HCT116 (cell line): ENCODE data around the gene LMOD1. TPM values are rescaled to one million over a fixed set of nuclear protein-coding genes. Genes with fewer than 3 reads are reported as not detected.

Experiments used
- ATAC-seq: fragments of 200-7000 bp; cut with Tn5 transposase; 2 replicates; pipeline ENCODE4 v1.9.1; 2020; ENCODE audit warnings: mild to moderate bottlenecking, moderate library complexity
- BruUV-seq: library from RNA; stranded (reverse); fragments of 400-500 nt; replicated peaks from 2 replicates; lab custom pipeline; 2021; lab: Mats Ljungman, UMichigan
- CTCF ChIA-PET: fragments of 300-600 bp; sonication (Branson Sonifier 250); formaldehyde crosslinking; loops from one replicate; lab custom pipeline; 2021; ENCODE audit warnings: antibody characterized with exemption; lab: Charles Lee
- POLR2A ChIA-PET: fragments of 300-600, 350-600 bp; sonication (Branson Sonifier 250); formaldehyde crosslinking; loops from one replicate; lab custom pipeline; 2021; ENCODE audit warnings: antibody characterized with exemption; lab: Charles Lee
- RAD21 ChIA-PET, 2 experiments: fragments of 300-600 bp; sonication (Branson Sonifier 250); formaldehyde crosslinking; loops; one replicate each; lab custom pipeline; 2023; ENCODE audit warnings: low total read pairs in 2 of 2; ENCODE audit not compliant: uncharacterized antibody in 2 of 2, unreplicated experiment in 2 of 2, low non-redundant PET in 1 of 2; lab: Charles Lee
- DNase-seq: peaks from one replicate; pipeline ENCODE4 v3.0.0-alpha.2; 2010; ENCODE audit warnings: low read depth, low spot score
- H2AFZ ChIP-seq: fragments of 200-600 bp; shearing (Covaris generic), sonication (generic); 2 replicates; pipeline ENCODE4 v1.6.1; 2017; ENCODE audit warnings: low read depth, mixed run types, mixed read lengths, antibody characterized with exemption, low read length; ENCODE audit not compliant: poor library complexity, severe bottlenecking
- H3K27ac ChIP-seq: 2 replicates; pipeline ENCODE4 v1.5.1; 2012; ENCODE audit warnings: low read depth, low read length
- H3K27me3 ChIP-seq: fragments of 200-600 bp; sonication (generic); 2 replicates; pipeline ENCODE4 v1.6.1; 2016; ENCODE audit warnings: mixed run types, low read length, mixed read lengths; ENCODE audit not compliant: insufficient read depth
- H3K36me3 ChIP-seq, 2 experiments: fragments of 200-500 bp in 1 of 2; fragments of 200-600 bp in 1 of 2; sonication (Bioruptor generic) in 1 of 2; sonication (generic) in 1 of 2; 2 replicates each; pipeline versions ENCODE4 v1.5.1 to v1.6.1; 2014 to 2016; ENCODE audit warnings: low read length in 2 of 2, inconsistent platforms in 1 of 2, mixed read lengths in 1 of 2, mixed run types in 1 of 2; ENCODE audit not compliant: insufficient read depth in 2 of 2, control insufficient read depth in 1 of 2
- H3K4me1 ChIP-seq, 2 experiments: fragments of 200-600 bp in 1 of 2; sonication (generic) in 1 of 2; 2 replicates each; pipeline versions ENCODE4 v1.5.1 to v1.6.1; 2012 to 2017; ENCODE audit warnings: low read length in 2 of 2, inconsistent platforms in 1 of 2, mild to moderate bottlenecking in 1 of 2, mixed read lengths in 1 of 2, mixed run types in 1 of 2, moderate library complexity in 1 of 2; ENCODE audit not compliant: insufficient read depth in 2 of 2, control insufficient read depth in 1 of 2
- H3K4me2 ChIP-seq: fragments of 200-600 bp; sonication (generic); 2 replicates; pipeline ENCODE4 v1.6.1; 2017; ENCODE audit warnings: mixed run types, low read length, mixed read lengths
- H3K4me3 ChIP-seq, 2 experiments: fragments of 200-600 bp in 1 of 2; sonication (generic) in 1 of 2; replicated peaks in 1 of 2; 2 replicates each; pipeline ENCODE4 v1.5.1; 2011 to 2016; ENCODE audit warnings: low read length in 2 of 2, control low read depth in 1 of 2, low read depth in 1 of 2, mild to moderate bottlenecking in 1 of 2, mixed read lengths in 1 of 2, mixed run types in 1 of 2
- H3K79me2 ChIP-seq: fragments of 200-600 bp; sonication (generic); 2 replicates; pipeline ENCODE4 v1.6.1; 2017; ENCODE audit warnings: mild to moderate bottlenecking, mixed run types, low read length, moderate library complexity, mixed read lengths; ENCODE audit not compliant: insufficient read depth
- H3K9ac ChIP-seq: fragments of 200-600 bp; sonication (generic); 2 replicates; pipeline ENCODE4 v1.6.1; 2016; ENCODE audit warnings: low read length, mixed read lengths
- H3K9me2 ChIP-seq: fragments of 200-600 bp; sonication (generic), shearing (Covaris generic); 2 replicates; pipeline ENCODE4 v1.6.1; 2017; ENCODE audit warnings: mixed run types, mild to moderate bottlenecking, moderate library complexity; ENCODE audit not compliant: insufficient read depth
- H3K9me3 ChIP-seq, 2 experiments: fragments of 200-500 bp in 1 of 2; fragments of 200-600 bp in 1 of 2; sonication (Bioruptor generic) in 1 of 2; sonication (generic) in 1 of 2; 2 replicates each; pipeline ENCODE4 v1.6.1; 2014 to 2017; ENCODE audit warnings: low read length in 2 of 2, mixed read lengths in 2 of 2, inconsistent platforms in 1 of 2, low read depth in 1 of 2, mild to moderate bottlenecking in 1 of 2, mixed run types in 1 of 2, moderate library complexity in 1 of 2; ENCODE audit not compliant: control insufficient read depth in 1 of 2, insufficient read depth in 1 of 2
- H4K20me1 ChIP-seq: fragments of 200-600 bp; sonication (generic), shearing (Covaris generic); 2 replicates; pipeline ENCODE4 v1.6.1; 2017; ENCODE audit warnings: mixed run types, mild to moderate bottlenecking, moderate library complexity; ENCODE audit not compliant: insufficient read depth
- ATF3 ChIP-seq: IDR thresholded peaks from 2 replicates; pipeline ENCODE4 v1.6.1; 2012
- CBX3 ChIP-seq: IDR thresholded peaks from 2 replicates; pipeline ENCODE4 v1.6.1; 2012; ENCODE audit warnings: low read depth
- CTCF ChIP-seq, 3 experiments: fragments of 200-600 bp in 1 of 3; sonication (generic) in 1 of 3; IDR thresholded peaks in 2 of 3; conservative IDR thresholded peaks in 1 of 3; 2 replicates each; pipeline ENCODE4 v1.5.1; 2012 to 2017; ENCODE audit warnings: low read depth in 2 of 3, low read length in 2 of 3, antibody characterized with exemption in 1 of 3, borderline replicate concordance in 1 of 3, control low read depth in 1 of 3, mild to moderate bottlenecking in 1 of 3, mixed read lengths in 1 of 3, mixed run types in 1 of 3, moderate library complexity in 1 of 3; ENCODE audit not compliant: insufficient read depth in 1 of 3
- ELF1 ChIP-seq: IDR thresholded peaks from 2 replicates; pipeline ENCODE4 v1.6.1; 2012; ENCODE audit warnings: low read depth, borderline replicate concordance
- EZH2phosphoT487 ChIP-seq: fragments of 200-600 bp; IDR thresholded peaks from 2 replicates; pipeline ENCODE4 v1.6.1; 2018; ENCODE audit warnings: antibody characterized with exemption, borderline replicate concordance
- FOSL1 ChIP-seq: IDR thresholded peaks from 2 replicates; pipeline ENCODE4 v1.6.1; 2012; ENCODE audit warnings: low read depth
- JUND ChIP-seq: IDR thresholded peaks from 2 replicates; pipeline ENCODE4 v1.6.1; 2012
- MAX ChIP-seq: IDR thresholded peaks from 2 replicates; pipeline ENCODE4 v1.6.1; 2012
- POLR2A ChIP-seq: IDR thresholded peaks from 2 replicates; pipeline ENCODE4 v1.7.0; 2011; ENCODE audit warnings: borderline replicate concordance; ENCODE audit not compliant: insufficient read depth, insufficient read length; ENCODE audit errors: extremely low read depth
- POLR2AphosphoS5 ChIP-seq: IDR thresholded peaks from 2 replicates; pipeline ENCODE4 v1.6.1; 2011; ENCODE audit warnings: mild to moderate bottlenecking, low read depth, low read length, moderate library complexity
- RAD21 ChIP-seq: IDR thresholded peaks from 2 replicates; pipeline ENCODE4 v1.6.1; 2012; ENCODE audit warnings: low read depth, mild to moderate bottlenecking
- SIN3A ChIP-seq: IDR thresholded peaks from 2 replicates; pipeline ENCODE4 v1.6.1; 2012; ENCODE audit warnings: low read depth
- SP1 ChIP-seq: IDR thresholded peaks from 2 replicates; pipeline ENCODE4 v1.6.1; 2012; ENCODE audit warnings: low read depth
- YY1 ChIP-seq: IDR thresholded peaks from 2 replicates; pipeline ENCODE4 v1.6.1; 2011; ENCODE audit warnings: low read length, low read depth, moderate library complexity, mild to moderate bottlenecking; ENCODE audit not compliant: insufficient replicate concordance; ENCODE audit errors: extremely low read depth
- ZBTB33 ChIP-seq: IDR thresholded peaks from 2 replicates; pipeline ENCODE4 v1.6.1; 2011; ENCODE audit warnings: mild to moderate bottlenecking, low read length, moderate library complexity; ENCODE audit not compliant: insufficient replicate concordance; ENCODE audit errors: extremely low read depth
- ZFX ChIP-seq: fragments of 450-650 bp; IDR thresholded peaks from 2 replicates; pipeline ENCODE4 v1.6.1; 2017
- ZNF274 ChIP-seq: fragments of 200-500 bp; sonication (Bioruptor generic); IDR thresholded peaks from 2 replicates; pipeline ENCODE4 v1.6.1; 2014; ENCODE audit warnings: mild to moderate bottlenecking, low read depth, low read length, inconsistent platforms
- intact Hi-C: fragments of 100-400 bp; cut with micrococcal nuclease; formaldehyde crosslinking; loops from 2 replicates; pipeline ENCODE4 v1.10.0; 2022
- total RNA-seq: library from RNA; stranded (reverse); gene quantifications from one replicate; pipeline ENCODE4 v1.2.1, GENCODE V29; 2021; ENCODE audit not compliant: unreplicated experiment

LMOD1 gene
- total RNA-seq, 1 experiment from 2014 or later, result 0.12 TPM

GRCh38 chr1:201944639-201945038 is 1.7 kb downstream of the LMOD1 start:
- no TSS peak for BruUV-seq
- Histone ChIP-seq H3K9me2 (no peaks in the 10 kb centered on the region), H4K20me1 (no peaks in the 10 kb centered on the region), H3K9ac (no peak overlapping the region), H3K79me2 (no peaks in the 10 kb centered on the region), H2AFZ (no peak overlapping the region), H3K4me3 (no peak overlapping the region), H3K27ac (no peak overlapping the region), H3K9me3 (no peaks in the 10 kb centered on the region), H3K36me3 (no peaks in the 10 kb centered on the region), H3K27me3 (peaks cover 11% of the 10 kb centered on the region), H3K4me2 (no peak overlapping the region), H3K4me1 (peaks cover 10 to 11% of the 10 kb centered on the region in 2 experiments; a peak in 3 of 4 replicates)
- CTCF ChIA-PET, result interaction anchor here (1.1 kb wide), 1 partner anchor 49 kb away, joined by 5 read pairs; no protein-coding TSS in a partner anchor
- no peak for ATAC-seq
- no peak for TF ChIP-seq EZH2phosphoT487
- TF ChIP-seq CBX3, result no peak
- no peak for TF ChIP-seq POLR2A
- TF ChIP-seq SIN3A, result no peak
- RAD21 ChIA-PET, result no interaction called here
- intact Hi-C loops, result no loop called here
- POLR2A ChIA-PET, result no interaction called here
- no peak for DNase-seq

- H3K9me3 ChIP-seq, result no peaks in the 10 kb centered on the region
- no peaks in the 10 kb centered on the region for H3K9me2 ChIP-seq
- H3K79me2 ChIP-seq, result no peaks in the 10 kb centered on the region
Observed at GRCh38 chr1:201944002-201944401, 2.3 kb downstream of the LMOD1 start.

More at GRCh38 chr1:201944002-201944401, 2.3 kb downstream of the LMOD1 start:
- POLR2A ChIA-PET, result no interaction called here
- ATAC-seq, result no peak
- BruUV-seq, result no TSS peak
- TF ChIP-seq ZNF274, result no peak
- TF ChIP-seq ATF3, result no peak
- TF ChIP-seq POLR2AphosphoS5, result no peak
- TF ChIP-seq ZBTB33, result no peak
- no peak for TF ChIP-seq ZFX
- TF ChIP-seq EZH2phosphoT487, result no peak
- TF ChIP-seq CTCF (IDR thresholded peaks at IDR 0.05 in 2 of 3, conservative IDR thresholded peaks at IDR 0.05 in 1 of 3; ENCODE audit: borderline replicate concordance in 1 of 3, insufficient read depth in 1 of 3, low read depth in 2 of 3, low read length in 2 of 3), result no peak
- TF ChIP-seq RAD21, result no peak
- TF ChIP-seq YY1, result no peak
- no peak for TF ChIP-seq JUND
- no peak for TF ChIP-seq ELF1
- TF ChIP-seq CBX3, result no peak
- TF ChIP-seq FOSL1, result no peak
- no peak for TF ChIP-seq MAX
- TF ChIP-seq SP1, result no peak
- RAD21 ChIA-PET, result no interaction called here
- no peak overlapping the region for H3K27ac ChIP-seq
- intact Hi-C loops, result no loop called here
- peaks cover 10 to 11% of the 10 kb centered on the region in 2 experiments; a peak in 3 of 4 replicates for H3K4me1 ChIP-seq
- no peak overlapping the region for H2AFZ ChIP-seq
- DNase-seq, result no peak
- H3K9ac ChIP-seq, result no peak overlapping the region
- H3K4me3 ChIP-seq, result no peak overlapping the region
- CTCF ChIA-PET, result no interaction called here
- H3K36me3 ChIP-seq, result no peaks in the 10 kb centered on the region
- no peaks in the 10 kb centered on the region for H4K20me1 ChIP-seq
- H3K4me2 ChIP-seq, result no peak overlapping the region
- peaks cover 11% of the 10 kb centered on the region for H3K27me3 ChIP-seq
